HCT116 (cell line): ENCODE results near the gene ERMARD. TPM values are rescaled to one million over a fixed set of nuclear protein-coding genes. Genes with fewer than 3 reads are reported as not detected.

ENCODE experiments used
- ATAC-seq: fragments of 200-7000 bp; cut with Tn5 transposase; 2 replicates; pipeline ENCODE4 v1.9.1; 2020; ENCODE audit warnings: mild to moderate bottlenecking, moderate library complexity
- BruUV-seq: library from RNA; stranded (reverse); fragments of 400-500 nt; replicated peaks from 2 replicates; lab custom pipeline; 2021; lab: Mats Ljungman, UMichigan
- CTCF ChIA-PET: fragments of 300-600 bp; sonication (Branson Sonifier 250); formaldehyde crosslinking; loops from one replicate; lab custom pipeline; 2021; ENCODE audit warnings: antibody characterized with exemption; lab: Charles Lee
- POLR2A ChIA-PET: fragments of 300-600, 350-600 bp; sonication (Branson Sonifier 250); formaldehyde crosslinking; loops from one replicate; lab custom pipeline; 2021; ENCODE audit warnings: antibody characterized with exemption; lab: Charles Lee
- RAD21 ChIA-PET, 2 experiments: fragments of 300-600 bp; sonication (Branson Sonifier 250); formaldehyde crosslinking; loops; one replicate each; lab custom pipeline; 2023; ENCODE audit warnings: low total read pairs in 2 of 2; ENCODE audit not compliant: uncharacterized antibody in 2 of 2, unreplicated experiment in 2 of 2, low non-redundant PET in 1 of 2; lab: Charles Lee
- DNase-seq: peaks from one replicate; pipeline ENCODE4 v3.0.0-alpha.2; 2010; ENCODE audit warnings: low read depth, low spot score
- H2AFZ ChIP-seq: fragments of 200-600 bp; shearing (Covaris generic), sonication (generic); 2 replicates; pipeline ENCODE4 v1.6.1; 2017; ENCODE audit warnings: low read depth, mixed run types, mixed read lengths, antibody characterized with exemption, low read length; ENCODE audit not compliant: poor library complexity, severe bottlenecking
- H3K27ac ChIP-seq: 2 replicates; pipeline ENCODE4 v1.5.1; 2012; ENCODE audit warnings: low read depth, low read length
- H3K27me3 ChIP-seq: fragments of 200-600 bp; sonication (generic); 2 replicates; pipeline ENCODE4 v1.6.1; 2016; ENCODE audit warnings: mixed run types, low read length, mixed read lengths; ENCODE audit not compliant: insufficient read depth
- H3K36me3 ChIP-seq, 2 experiments: fragments of 200-500 bp in 1 of 2; fragments of 200-600 bp in 1 of 2; sonication (Bioruptor generic) in 1 of 2; sonication (generic) in 1 of 2; 2 replicates each; pipeline versions ENCODE4 v1.5.1 to v1.6.1; 2014 to 2016; ENCODE audit warnings: low read length in 2 of 2, inconsistent platforms in 1 of 2, mixed read lengths in 1 of 2, mixed run types in 1 of 2; ENCODE audit not compliant: insufficient read depth in 2 of 2, control insufficient read depth in 1 of 2
- H3K4me1 ChIP-seq, 2 experiments: fragments of 200-600 bp in 1 of 2; sonication (generic) in 1 of 2; 2 replicates each; pipeline versions ENCODE4 v1.5.1 to v1.6.1; 2012 to 2017; ENCODE audit warnings: low read length in 2 of 2, inconsistent platforms in 1 of 2, mild to moderate bottlenecking in 1 of 2, mixed read lengths in 1 of 2, mixed run types in 1 of 2, moderate library complexity in 1 of 2; ENCODE audit not compliant: insufficient read depth in 2 of 2, control insufficient read depth in 1 of 2
- H3K4me2 ChIP-seq: fragments of 200-600 bp; sonication (generic); 2 replicates; pipeline ENCODE4 v1.6.1; 2017; ENCODE audit warnings: mixed run types, low read length, mixed read lengths
- H3K4me3 ChIP-seq, 2 experiments: fragments of 200-600 bp in 1 of 2; sonication (generic) in 1 of 2; replicated peaks in 1 of 2; 2 replicates each; pipeline ENCODE4 v1.5.1; 2011 to 2016; ENCODE audit warnings: low read length in 2 of 2, control low read depth in 1 of 2, low read depth in 1 of 2, mild to moderate bottlenecking in 1 of 2, mixed read lengths in 1 of 2, mixed run types in 1 of 2
- H3K79me2 ChIP-seq: fragments of 200-600 bp; sonication (generic); 2 replicates; pipeline ENCODE4 v1.6.1; 2017; ENCODE audit warnings: mild to moderate bottlenecking, mixed run types, low read length, moderate library complexity, mixed read lengths; ENCODE audit not compliant: insufficient read depth
- H3K9ac ChIP-seq: fragments of 200-600 bp; sonication (generic); 2 replicates; pipeline ENCODE4 v1.6.1; 2016; ENCODE audit warnings: low read length, mixed read lengths
- H3K9me2 ChIP-seq: fragments of 200-600 bp; sonication (generic), shearing (Covaris generic); 2 replicates; pipeline ENCODE4 v1.6.1; 2017; ENCODE audit warnings: mixed run types, mild to moderate bottlenecking, moderate library complexity; ENCODE audit not compliant: insufficient read depth
- H3K9me3 ChIP-seq, 2 experiments: fragments of 200-500 bp in 1 of 2; fragments of 200-600 bp in 1 of 2; sonication (Bioruptor generic) in 1 of 2; sonication (generic) in 1 of 2; 2 replicates each; pipeline ENCODE4 v1.6.1; 2014 to 2017; ENCODE audit warnings: low read length in 2 of 2, mixed read lengths in 2 of 2, inconsistent platforms in 1 of 2, low read depth in 1 of 2, mild to moderate bottlenecking in 1 of 2, mixed run types in 1 of 2, moderate library complexity in 1 of 2; ENCODE audit not compliant: control insufficient read depth in 1 of 2, insufficient read depth in 1 of 2
- H4K20me1 ChIP-seq: fragments of 200-600 bp; sonication (generic), shearing (Covaris generic); 2 replicates; pipeline ENCODE4 v1.6.1; 2017; ENCODE audit warnings: mixed run types, mild to moderate bottlenecking, moderate library complexity; ENCODE audit not compliant: insufficient read depth
- ATF3 ChIP-seq: IDR thresholded peaks from 2 replicates; pipeline ENCODE4 v1.6.1; 2012
- CBX3 ChIP-seq: IDR thresholded peaks from 2 replicates; pipeline ENCODE4 v1.6.1; 2012; ENCODE audit warnings: low read depth
- CEBPB ChIP-seq: IDR thresholded peaks from 2 replicates; pipeline ENCODE4 v1.6.1; 2012; ENCODE audit warnings: low read depth
- CTCF ChIP-seq, 3 experiments: fragments of 200-600 bp in 1 of 3; sonication (generic) in 1 of 3; IDR thresholded peaks in 2 of 3; conservative IDR thresholded peaks in 1 of 3; 2 replicates each; pipeline ENCODE4 v1.5.1; 2012 to 2017; ENCODE audit warnings: low read depth in 2 of 3, low read length in 2 of 3, antibody characterized with exemption in 1 of 3, borderline replicate concordance in 1 of 3, control low read depth in 1 of 3, mild to moderate bottlenecking in 1 of 3, mixed read lengths in 1 of 3, mixed run types in 1 of 3, moderate library complexity in 1 of 3; ENCODE audit not compliant: insufficient read depth in 1 of 3
- EGR1 ChIP-seq: IDR thresholded peaks from 2 replicates; pipeline ENCODE4 v1.6.1; 2012; ENCODE audit warnings: low read depth
- EZH2 ChIP-seq: fragments of 200-600 bp; sonication (generic); IDR thresholded peaks from 2 replicates; pipeline ENCODE4 v1.6.1; 2017; ENCODE audit warnings: antibody characterized with exemption, mixed run types
- EZH2phosphoT487 ChIP-seq: fragments of 200-600 bp; IDR thresholded peaks from 2 replicates; pipeline ENCODE4 v1.6.1; 2018; ENCODE audit warnings: antibody characterized with exemption, borderline replicate concordance
- JUND ChIP-seq: IDR thresholded peaks from 2 replicates; pipeline ENCODE4 v1.6.1; 2012
- MAX ChIP-seq: IDR thresholded peaks from 2 replicates; pipeline ENCODE4 v1.6.1; 2012
- POLR2A ChIP-seq: IDR thresholded peaks from 2 replicates; pipeline ENCODE4 v1.7.0; 2011; ENCODE audit warnings: borderline replicate concordance; ENCODE audit not compliant: insufficient read depth, insufficient read length; ENCODE audit errors: extremely low read depth
- RAD21 ChIP-seq: IDR thresholded peaks from 2 replicates; pipeline ENCODE4 v1.6.1; 2012; ENCODE audit warnings: low read depth, mild to moderate bottlenecking
- REST ChIP-seq: IDR thresholded peaks from 2 replicates; pipeline ENCODE4 v1.6.1; 2012; ENCODE audit warnings: low read depth
- TCF7L2 ChIP-seq: IDR thresholded peaks from 2 replicates; pipeline ENCODE4 v1.7.0; 2011; ENCODE audit warnings: borderline replicate concordance, inconsistent platforms; ENCODE audit not compliant: insufficient read depth, insufficient read length; ENCODE audit errors: extremely low read depth
- YY1 ChIP-seq: IDR thresholded peaks from 2 replicates; pipeline ENCODE4 v1.6.1; 2011; ENCODE audit warnings: low read length, low read depth, moderate library complexity, mild to moderate bottlenecking; ENCODE audit not compliant: insufficient replicate concordance; ENCODE audit errors: extremely low read depth
- ZFX ChIP-seq: fragments of 450-650 bp; IDR thresholded peaks from 2 replicates; pipeline ENCODE4 v1.6.1; 2017
- intact Hi-C: fragments of 100-400 bp; cut with micrococcal nuclease; formaldehyde crosslinking; loops from 2 replicates; pipeline ENCODE4 v1.10.0; 2022
- total RNA-seq: library from RNA; stranded (reverse); gene quantifications from one replicate; pipeline ENCODE4 v1.2.1, GENCODE V29; 2021; ENCODE audit not compliant: unreplicated experiment

The ERMARD gene
- total RNA-seq, 1 experiment from 2014 or later: 24.7 TPM

- TF ChIP-seq ZFX (no peak), CBX3 (no peak), MAX (no peak), RAD21 (no peak), JUND (no peak), EGR1 (no peak), YY1 (no peak), CEBPB (no peak)
- TF ChIP-seq, all 23 proteins: peak for 0
Observed at GRCh38 chr6:169710009-169710408, 41.4 kb upstream of the ERMARD start (continued).

GRCh38 chr6:169714178-169714577, 37.2 kb upstream of the ERMARD start:
- DNase-seq (no peak), ATAC-seq (no peak)
- no peaks in the 10 kb centered on the region for H4K20me1 ChIP-seq
- ChIA-PET POLR2A (no interaction called here), CTCF (no interaction called here), RAD21 (no interaction called here)
- no peak overlapping the region for H2AFZ ChIP-seq
- no peaks in the 10 kb centered on the region for H3K4me1 ChIP-seq
- no peaks in the 10 kb centered on the region for H3K9me2 ChIP-seq
- no TSS peak for BruUV-seq
- no peak overlapping the region for H3K4me2 ChIP-seq
- H3K9me3 ChIP-seq: no peaks in the 10 kb centered on the region
- no peak for TF ChIP-seq JUND
- TF ChIP-seq POLR2A: no peak
- no peak for TF ChIP-seq EZH2
- TF ChIP-seq REST: no peak
- no peak for TF ChIP-seq EZH2phosphoT487
- TF ChIP-seq TCF7L2: no peak
- no peak for TF ChIP-seq ATF3
- TF ChIP-seq CTCF (IDR thresholded peaks at IDR 0.05 in 2 of 3, conservative IDR thresholded peaks at IDR 0.05 in 1 of 3; ENCODE audit: borderline replicate concordance in 1 of 3, insufficient read depth in 1 of 3, low read depth in 2 of 3, low read length in 2 of 3): no peak
- intact Hi-C loops: no loop called here
- H3K27me3 ChIP-seq: no peaks in the 10 kb centered on the region
- no peak overlapping the region for H3K4me3 ChIP-seq
- H3K79me2 ChIP-seq: peaks cover 20% of the 10 kb centered on the region
- H3K27ac ChIP-seq: no peak overlapping the region
- no peak overlapping the region for H3K9ac ChIP-seq
- H3K36me3 ChIP-seq: peaks cover 13 to 21% of the 10 kb centered on the region in 2 experiments; a peak in 2 of 4 replicates
